Right atrium auricular region (tissue), 2 donors: ENCODE data around the gene ST6GAL1. TPM values are rescaled to one million over a fixed set of nuclear protein-coding genes. Genes with fewer than 3 reads are reported as not detected.

ENCODE experiments used
- DNase-seq: peaks from one replicate; pipeline ENCODE4 v3.0.0-alpha.2; 2019; ENCODE audit warnings: low spot score
- H3K27ac ChIP-seq, 2 donors: fragments of 200-600 bp; sonication (generic); 1 replicate in 1 of 2; 2 replicates in 1 of 2; pipeline ENCODE4 v1.5.1; 2016 to 2019
- H3K27me3 ChIP-seq, 2 donors: fragments of 200-600 bp; sonication (generic); one replicate each; pipeline versions ENCODE4 v1.5.1 to v1.6.0; 2017 to 2019
- H3K36me3 ChIP-seq: fragments of 200-600 bp; sonication (generic); one replicate; pipeline ENCODE4 v1.5.1; 2016
- H3K4me1 ChIP-seq, 2 donors: fragments of 200-600 bp; sonication (generic); one replicate each; pipeline versions ENCODE4 v1.5.1 to v1.6.0; 2017 to 2019
- H3K4me3 ChIP-seq, 2 donors: fragments of 200-600 bp; sonication (generic); 1 replicate in 1 of 2; 2 replicates in 1 of 2; pipeline ENCODE4 v1.5.1; 2017 to 2019; ENCODE audit warnings: mild to moderate bottlenecking in 1 of 2, moderate library complexity in 1 of 2
- H3K9me3 ChIP-seq, 2 donors: fragments of 200-600 bp; sonication (generic); one replicate each; pipeline ENCODE4 v1.5.1; 2019
- CTCF ChIP-seq, 2 donors: fragments of 200-600 bp; sonication (generic); IDR thresholded peaks; one replicate each; pipeline ENCODE4 v1.5.1; 2019; ENCODE audit warnings: antibody characterized with exemption in 2 of 2
- total RNA-seq, 2 donors: library from RNA; depleted of rRNA; stranded (reverse); fragments of >200 nt; gene quantifications; one replicate each; pipeline ENCODE4 v1.1.0, GENCODE V29; 2016

The ST6GAL1 gene
- total RNA-seq, 2 donors from 2014 or later = 55.1 to 94.3 TPM

- no peak for TF ChIP-seq CTCF (IDR thresholded peaks at IDR 0.05)
- H3K4me3 ChIP-seq = no peak overlapping the region
- no peaks in the 10 kb centered on the region for H3K27me3 ChIP-seq
- peaks cover 41% of the 10 kb centered on the region for H3K36me3 ChIP-seq
- no peaks in the 10 kb centered on the region for H3K4me1 ChIP-seq
- H3K9me3 ChIP-seq = no peaks in the 10 kb centered on the region
- DNase-seq = no peak
- no peak overlapping the region for H3K27ac ChIP-seq
Observed at GRCh38 chr3:187076297-187076696, 146.0 kb downstream of the ST6GAL1 start.

DNA sequence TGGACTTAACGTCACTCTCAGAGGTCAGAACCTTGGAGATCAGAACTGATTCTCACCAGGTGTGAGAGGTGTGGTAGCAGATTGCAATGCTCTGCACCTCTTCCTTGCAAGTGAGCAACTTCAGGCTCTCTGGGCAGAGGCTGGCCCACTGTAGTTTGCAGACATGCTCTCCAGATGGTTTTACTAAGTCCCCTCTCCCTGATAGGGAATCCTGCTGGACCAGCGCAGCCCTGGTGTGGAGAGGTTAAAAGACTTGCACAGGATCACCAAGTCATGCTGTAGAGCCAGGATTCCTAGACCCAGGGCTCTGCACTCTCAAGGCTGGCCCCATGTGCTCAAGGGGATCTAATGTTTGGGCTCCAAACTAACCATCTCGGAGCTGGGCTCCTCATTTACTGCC, 146.8 kb downstream of the ST6GAL1 start:
- no peak for TF ChIP-seq CTCF (IDR thresholded peaks at IDR 0.05)
- Histone ChIP-seq H3K27me3 (no peaks in the 10 kb centered on the region), H3K36me3 (peaks cover 37% of the 10 kb centered on the region), H3K27ac (no peak overlapping the region), H3K4me1 (no peaks in the 10 kb centered on the region), H3K9me3 (no peaks in the 10 kb centered on the region), H3K4me3 (no peak overlapping the region)
- no peak for DNase-seq

DNA sequence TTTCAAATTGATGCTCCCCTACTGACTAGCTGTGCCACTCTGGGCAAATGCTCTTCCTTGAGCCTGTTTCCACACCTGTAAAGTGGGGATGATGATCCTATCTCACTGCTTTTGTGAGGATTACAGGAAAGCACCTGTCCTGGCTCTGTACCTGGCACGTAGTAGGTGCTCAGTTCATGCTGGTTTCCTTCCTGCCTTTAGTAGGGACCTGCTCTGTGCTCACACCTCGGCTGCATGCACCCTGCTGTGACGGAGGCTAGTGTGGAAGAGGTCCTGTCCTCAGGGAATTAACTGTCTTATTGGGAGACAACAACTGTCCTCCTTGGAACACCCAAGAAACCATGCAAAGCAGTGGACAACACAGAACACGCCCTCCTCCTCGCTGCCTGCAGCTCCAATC, 147.2 kb downstream of the ST6GAL1 start:
- H3K4me3 ChIP-seq = no peak overlapping the region
- no peak for DNase-seq
- no peak overlapping the region for H3K27ac ChIP-seq
- peaks cover 32% of the 10 kb centered on the region for H3K36me3 ChIP-seq
- no peaks in the 10 kb centered on the region for H3K4me1 ChIP-seq
- TF ChIP-seq CTCF (IDR thresholded peaks at IDR 0.05) = no peak
- H3K27me3 ChIP-seq = no peaks in the 10 kb centered on the region
- no peaks in the 10 kb centered on the region for H3K9me3 ChIP-seq

DNA sequence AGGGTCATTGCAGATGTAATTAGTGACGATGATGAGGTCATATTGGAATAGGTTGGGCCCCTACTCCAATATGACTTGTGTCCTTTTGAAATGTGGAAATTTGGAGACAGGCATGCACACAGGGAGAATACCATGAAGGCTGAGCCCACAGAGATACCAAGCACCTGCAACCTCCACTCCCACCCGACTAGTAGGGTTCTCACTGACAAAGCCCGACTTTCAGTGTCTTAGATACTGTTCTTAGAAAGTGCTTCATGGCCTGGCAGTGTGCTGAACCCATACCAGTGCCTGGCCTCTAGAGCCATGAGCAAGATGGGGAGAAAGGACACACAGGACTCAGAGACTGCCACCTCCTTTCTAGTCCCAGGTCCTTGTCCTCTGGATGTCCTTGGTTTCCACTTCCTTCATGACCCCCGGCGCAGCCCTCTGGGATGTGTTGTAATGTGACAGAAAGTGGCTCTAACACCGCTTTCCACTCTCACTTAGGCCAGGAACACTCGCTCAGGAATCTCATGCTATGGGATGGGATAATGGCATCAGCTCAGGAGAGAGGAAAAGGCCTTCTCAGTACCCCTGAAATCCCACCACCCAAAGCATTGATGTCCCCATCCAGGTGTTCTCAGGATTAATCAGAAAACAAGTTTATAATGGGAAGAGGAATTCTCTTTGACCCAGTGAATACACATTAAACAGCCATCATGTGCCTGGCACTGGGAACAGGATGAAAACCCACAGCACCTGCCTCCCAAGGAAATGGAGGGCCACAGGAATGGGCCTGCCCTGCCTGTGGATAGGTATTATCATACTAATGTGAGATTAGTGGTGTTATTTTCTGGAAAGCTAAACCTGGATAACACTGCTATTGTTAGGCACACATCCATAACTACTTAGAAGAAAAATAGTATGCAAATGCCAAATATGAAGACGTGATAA, 149.0 kb downstream of the ST6GAL1 start:
- no peaks in the 10 kb centered on the region for H3K9me3 ChIP-seq
- no peaks in the 10 kb centered on the region for H3K27me3 ChIP-seq

DNA sequence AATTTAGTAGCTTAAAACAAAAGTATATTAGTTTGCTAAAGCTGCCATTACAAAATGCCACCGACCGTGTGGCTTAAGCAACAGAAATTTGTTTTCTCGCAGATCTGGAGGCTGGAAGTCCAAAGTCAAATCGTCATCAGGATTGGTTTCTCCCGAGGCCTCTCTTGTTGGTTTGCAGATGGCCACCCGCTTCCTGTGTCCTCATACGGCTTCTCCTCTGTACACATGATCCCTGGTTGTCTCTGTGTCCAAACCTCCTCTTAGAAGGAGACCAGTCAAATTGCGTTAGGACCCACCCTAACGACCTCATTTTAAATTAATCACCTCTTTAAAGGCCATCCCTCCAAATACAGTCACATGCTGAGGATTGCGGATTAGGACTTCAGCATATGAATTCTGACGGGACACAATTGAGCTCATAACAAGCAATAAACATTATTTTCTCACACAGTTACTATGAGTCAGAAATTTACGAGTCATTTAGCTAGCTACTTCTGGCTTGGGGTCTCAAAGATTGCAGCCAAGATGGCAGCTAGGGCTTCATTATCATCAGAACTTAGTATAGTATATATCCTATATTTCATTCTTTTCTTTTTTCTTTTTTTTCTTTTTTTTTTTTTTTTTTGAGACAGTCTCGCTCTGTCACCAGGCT, 150.6 kb downstream of the ST6GAL1 start:
- DNase-seq = no peak
- H3K27ac ChIP-seq = no peak overlapping the region
- H3K36me3 ChIP-seq = peaks cover 15% of the 10 kb centered on the region
- no peak for TF ChIP-seq CTCF (IDR thresholded peaks at IDR 0.05)
- peaks cover 0 to 8% of the 10 kb centered on the region in 2 donors for H3K4me1 ChIP-seq
- no peaks in the 10 kb centered on the region for H3K9me3 ChIP-seq
- no peak overlapping the region for H3K4me3 ChIP-seq
- H3K27me3 ChIP-seq = no peaks in the 10 kb centered on the region

More for the DNA sequence above, 149.0 kb downstream of the ST6GAL1 start:
- peaks cover 22% of the 10 kb centered on the region for H3K36me3 ChIP-seq
- DNase-seq = no peak
- H3K4me3 ChIP-seq = no peak overlapping the region
- no peaks in the 10 kb centered on the region for H3K4me1 ChIP-seq
- no peak for TF ChIP-seq CTCF (IDR thresholded peaks at IDR 0.05)
- H3K27ac ChIP-seq = no peak overlapping the region
